VCaP (cell line): ENCODE data around the gene TPO.

Source experiments
- H3K27ac ChIP-seq: fragments of 450-650 bp; 2 replicates; pipeline ENCODE4 v1.5.1; 2017
- CTCF ChIP-seq: fragments of 450-650 bp; conservative IDR thresholded peaks from 2 replicates; pipeline ENCODE4 v1.5.1; 2017; ENCODE audit warnings: mild to moderate bottlenecking, moderate library complexity

TPO gene

DNA sequence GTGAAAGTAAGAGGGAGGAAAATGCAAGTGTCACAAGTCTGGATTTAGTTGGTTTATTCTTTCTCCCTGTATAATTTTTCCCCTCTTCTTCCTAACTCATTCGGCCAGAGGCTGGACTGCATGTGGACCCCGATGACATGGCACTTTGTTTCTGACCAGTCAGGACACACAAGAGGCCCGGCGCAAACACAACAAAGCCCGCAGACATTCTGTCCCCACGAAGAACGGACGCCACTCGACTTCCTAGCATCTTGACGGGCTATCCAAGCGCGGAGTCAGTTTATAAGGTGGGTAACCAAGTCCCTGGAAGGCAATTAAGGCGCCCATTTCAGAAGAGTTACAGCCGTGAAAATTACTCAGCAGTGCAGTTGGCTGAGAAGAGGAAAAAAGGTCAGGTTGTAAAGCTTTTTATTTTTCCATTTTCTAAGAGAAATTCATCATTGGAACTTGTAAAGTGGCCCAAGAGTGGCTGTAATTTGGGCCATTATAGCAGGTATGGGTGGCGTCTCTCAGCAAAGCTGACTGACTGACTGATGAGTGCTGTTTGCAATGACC lies at the start of gene TPO:
TPO (plus strand) TSS at position 308 of the 555 bp plus-strand sequence. CDS start 946 bp downstream, outside the sequence.
- no peak within 1 kb of the TSS for H3K27ac ChIP-seq
- TF ChIP-seq CTCF, result no peak

- TF ChIP-seq CTCF, result no peak
- H3K27ac ChIP-seq, result no peak overlapping the region; the same call in 1 of the 2 replicates
Observed at GRCh38 chr2:1366546-1367134, 46.6 kb upstream of the TPO start.

DNA sequence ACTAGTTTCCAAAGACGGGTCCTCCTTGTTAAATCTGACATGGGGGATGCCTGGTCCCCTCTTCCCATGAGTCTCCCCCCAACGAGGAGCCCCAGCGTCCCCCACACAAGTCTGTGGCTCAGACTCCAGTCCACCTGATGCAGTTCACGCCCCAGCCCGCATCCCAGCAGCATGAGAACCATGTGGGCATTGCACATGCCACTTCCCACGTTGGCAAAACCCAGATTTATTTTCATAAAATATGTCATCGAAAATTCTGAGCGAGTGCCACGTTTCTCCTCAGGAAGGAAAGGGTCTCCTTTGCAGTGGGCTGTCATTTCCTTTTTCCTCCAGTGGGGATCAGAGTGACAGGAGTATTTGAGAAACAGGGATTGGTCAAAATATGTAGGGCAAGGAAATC lies 45.7 kb upstream of the TPO start:
- H3K27ac ChIP-seq, result no peak overlapping the region
- no peak for TF ChIP-seq CTCF

DNA sequence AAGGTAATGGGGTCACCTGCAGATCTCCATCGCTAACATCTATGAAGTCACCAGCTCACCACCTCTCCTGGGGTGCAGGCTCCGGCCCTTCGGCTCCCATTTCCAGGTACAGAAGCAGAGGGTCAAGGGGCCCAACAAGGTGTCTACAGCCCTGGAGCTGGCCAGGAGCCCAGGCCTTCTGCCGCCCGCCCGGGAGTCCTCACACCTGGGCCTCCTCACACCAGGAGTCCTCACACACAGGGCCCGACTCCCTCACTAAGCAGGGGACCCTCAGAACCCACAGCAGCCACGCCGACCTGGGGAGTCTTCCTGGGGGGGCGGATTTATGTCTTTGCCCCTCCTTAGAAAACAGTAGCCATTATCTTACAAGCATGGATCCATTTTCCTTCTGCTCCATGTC lies 43.4 kb upstream of the TPO start:
- TF ChIP-seq CTCF, result no peak
- H3K27ac ChIP-seq, result no peak overlapping the region

GRCh38 chr2:1370461-1370860 lies 42.8 kb upstream of the TPO start:
- TF ChIP-seq CTCF, result no peak
- H3K27ac ChIP-seq, result no peak overlapping the region

- no peak for TF ChIP-seq CTCF
Observed at GRCh38 chr2:1371082-1371481, 42.2 kb upstream of the TPO start.

DNA sequence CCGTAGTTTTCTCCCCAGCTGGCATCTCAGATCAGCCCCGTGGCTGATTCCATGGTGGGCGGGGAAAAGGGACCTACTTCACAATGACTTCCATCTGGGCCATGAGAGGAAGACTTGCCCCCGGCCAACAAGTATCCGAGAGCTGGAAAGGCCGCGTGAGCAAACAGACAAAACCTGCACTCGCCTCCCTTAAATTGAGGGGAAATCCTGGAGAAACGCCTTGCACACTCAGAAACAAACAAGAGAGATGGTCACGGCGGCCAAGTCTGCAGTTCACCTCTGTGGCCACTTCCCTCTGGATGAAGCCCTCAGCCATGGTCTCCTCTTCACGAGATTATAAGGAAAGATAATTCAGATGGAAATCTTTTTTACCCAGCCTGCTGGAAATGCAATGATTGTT lies 39.4 kb upstream of the TPO start:
- H3K27ac ChIP-seq, result no peak overlapping the region
- no peak for TF ChIP-seq CTCF

More at GRCh38 chr2:1371082-1371481, 42.2 kb upstream of the TPO start:
- H3K27ac ChIP-seq, result no peak overlapping the region
